ENCODE data around the gene MCC.

DNA sequence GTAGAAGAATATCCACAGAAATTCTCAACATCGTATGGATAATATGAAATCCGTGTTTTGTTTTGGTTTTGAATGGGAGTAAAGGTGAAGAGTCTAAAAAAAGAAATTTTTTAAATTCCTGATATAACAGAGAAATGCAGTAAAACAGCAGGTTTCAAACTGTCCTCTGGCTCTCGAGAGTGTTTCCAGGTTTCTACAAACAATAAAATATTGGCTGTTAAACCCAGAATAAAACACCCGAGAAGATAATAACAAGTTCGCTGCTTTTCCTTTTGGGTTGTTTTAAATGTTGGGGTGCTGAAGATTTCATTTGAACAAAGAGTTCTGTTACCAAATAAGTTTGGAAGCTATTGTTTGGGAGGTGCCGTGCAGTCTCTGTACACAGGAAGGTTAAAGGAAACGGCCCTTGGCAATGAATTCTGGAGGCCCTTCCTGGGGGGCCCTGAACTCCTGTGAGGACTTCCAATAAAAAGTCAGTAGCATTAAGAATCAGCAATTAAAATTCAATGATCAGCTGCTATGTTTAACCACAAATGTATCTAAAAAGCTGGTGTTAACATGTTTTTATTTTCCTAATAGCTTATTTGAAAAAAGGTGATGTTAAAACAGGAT lies 269.2 kb downstream of the MCC start:
- TF ChIP-seq, protein P1, sequence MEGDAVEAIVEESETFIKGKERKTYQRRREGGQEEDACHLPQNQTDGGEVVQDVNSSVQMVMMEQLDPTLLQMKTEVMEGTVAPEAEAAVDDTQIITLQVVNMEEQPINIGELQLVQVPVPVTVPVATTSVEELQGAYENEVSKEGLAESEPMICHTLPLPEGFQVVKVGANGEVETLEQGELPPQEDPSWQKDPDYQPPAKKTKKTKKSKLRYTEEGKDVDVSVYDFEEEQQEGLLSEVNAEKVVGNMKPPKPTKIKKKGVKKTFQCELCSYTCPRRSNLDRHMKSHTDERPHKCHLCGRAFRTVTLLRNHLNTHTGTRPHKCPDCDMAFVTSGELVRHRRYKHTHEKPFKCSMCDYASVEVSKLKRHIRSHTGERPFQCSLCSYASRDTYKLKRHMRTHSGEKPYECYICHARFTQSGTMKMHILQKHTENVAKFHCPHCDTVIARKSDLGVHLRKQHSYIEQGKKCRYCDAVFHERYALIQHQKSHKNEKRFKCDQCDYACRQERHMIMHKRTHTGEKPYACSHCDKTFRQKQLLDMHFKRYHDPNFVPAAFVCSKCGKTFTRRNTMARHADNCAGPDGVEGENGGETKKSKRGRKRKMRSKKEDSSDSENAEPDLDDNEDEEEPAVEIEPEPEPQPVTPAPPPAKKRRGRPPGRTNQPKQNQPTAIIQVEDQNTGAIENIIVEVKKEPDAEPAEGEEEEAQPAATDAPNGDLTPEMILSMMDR (IDR thresholded peaks at IDR 0.05), result no peak
- TF ChIP-seq POLR2A (IDR thresholded peaks at IDR 0.05), result no peak
